ENCODE results near the gene RAB43. TPM values are rescaled to one million over a fixed set of nuclear protein-coding genes. Genes with fewer than 3 reads are reported as not detected.
"Not testable (repeated sequence)": the region's sequence is repeated elsewhere in the genome, so short reads cannot be mapped to it uniquely, and the experiment has no call there.

The RAB43 gene
- total RNA-seq, 2 experiments from 2014 or later: 45.7 to 49.7 TPM

- H3K27ac Mint-ChIP-seq: peak overlapping the region; percentile 98
- H3K4me3 Mint-ChIP-seq: peak overlapping the region; percentile 92
- peaks cover 38% of the 10 kb centered on the region for H3K36me3 Mint-ChIP-seq
- no peaks in the 10 kb centered on the region for H3K27me3 Mint-ChIP-seq
- CTCF ChIA-PET: interaction anchor here (1.4 to 8.4 kb wide), 8 partner anchors 42 to 440 kb away, joined by 3 to 63 read pairs (median 12); partner anchors contain the start of gene COPG1
- peak; percentile 97 for DNase-seq
- no peaks in the 10 kb centered on the region for H3K9me3 Mint-ChIP-seq
- POLR2A ChIA-PET: interaction anchor here (0.6 to 5.8 kb wide), 19 partner anchors 8 to 196 kb away, joined by 3 to 29 read pairs (median 5); partner anchors contain the start of genes CNBP and COPG1
- intact Hi-C loops (cut with micrococcal nuclease): loop anchor here (1.0 to 5.0 kb wide), 9 partner anchors 8 to 393 kb away; partner anchors contain the start of genes CNBP, HMCES, IFT122 and ISY1
- H3K4me1 Mint-ChIP-seq (ENCODE audit: low read depth): peaks cover 43% of the 10 kb centered on the region
Measured at GRCh38 chr3:129120254-129121004, 1.2 kb downstream of the RAB43 start.

- peak; percentile 56 for DNase-seq
- H3K36me3 Mint-ChIP-seq: peaks cover 42% of the 10 kb centered on the region
- CTCF ChIA-PET: interaction anchor here (1.0 to 8.4 kb wide), 6 partner anchors 43 to 149 kb away, joined by 3 to 63 read pairs (median 20); no protein-coding TSS in a partner anchor
- no peaks in the 10 kb centered on the region for H3K27me3 Mint-ChIP-seq
- H3K4me1 Mint-ChIP-seq (ENCODE audit: low read depth): peaks cover 50% of the 10 kb centered on the region
- H3K9me3 Mint-ChIP-seq: no peaks in the 10 kb centered on the region
- intact Hi-C loops (cut with micrococcal nuclease): loop anchor here (1.0 to 5.0 kb wide), 10 partner anchors 7 to 392 kb away; partner anchors contain the start of genes CNBP, HMCES, IFT122 and ISY1
- POLR2A ChIA-PET: interaction anchor here (0.6 to 5.8 kb wide), 11 partner anchors 11 to 197 kb away, joined by 3 to 29 read pairs (median 7); partner anchors contain the start of genes CNBP and COPG1
- peak overlapping the region; percentile 98 for H3K27ac Mint-ChIP-seq
- H3K4me3 Mint-ChIP-seq: peak overlapping the region; percentile 92
Measured at GRCh38 chr3:129119365-129120100, 2.1 kb downstream of the RAB43 start.

GRCh38 chr3:129118745-129119144 lies 2.9 kb downstream of the RAB43 start:
- peak overlapping the region; percentile 92 for H3K4me3 Mint-ChIP-seq
- H3K27me3 Mint-ChIP-seq: no peaks in the 10 kb centered on the region
- H3K36me3 Mint-ChIP-seq: peaks cover 46% of the 10 kb centered on the region
- no peaks in the 10 kb centered on the region for H3K9me3 Mint-ChIP-seq
- intact Hi-C loops (cut with micrococcal nuclease): loop anchor here (1.0 kb wide), 1 partner anchor 65 kb away; no protein-coding TSS in a partner anchor
- ChIA-PET CTCF (interaction anchor here (0.9 to 8.4 kb wide), 8 partner anchors 9 to 148 kb away, joined by 3 to 63 read pairs (median 12); no protein-coding TSS in a partner anchor), POLR2A (interaction anchor here (0.6 to 5.8 kb wide), 14 partner anchors 10 to 240 kb away, joined by 3 to 29 read pairs (median 6); partner anchors contain the start of genes ACAD9, CNBP and COPG1)
- DNase-seq: peak; percentile 63
- peaks cover 58% of the 10 kb centered on the region for H3K4me1 Mint-ChIP-seq (ENCODE audit: low read depth)
- H3K27ac Mint-ChIP-seq: peak overlapping the region; percentile 98

GRCh38 chr3:129117134-129117533 lies 4.5 kb downstream of the RAB43 start:
- Mint-ChIP-seq H3K4me3 (peak overlapping the region; percentile 41), H3K27ac (peak overlapping the region; percentile 98), H3K9me3 (no peaks in the 10 kb centered on the region), H3K36me3 (peaks cover 48% of the 10 kb centered on the region), H3K27me3 (no peaks in the 10 kb centered on the region), H3K4me1 (ENCODE audit: low read depth) (peaks cover 59% of the 10 kb centered on the region)
- intact Hi-C loops (cut with micrococcal nuclease): no loop called here
- ChIA-PET CTCF (interaction anchor here (3.3 to 8.4 kb wide), 3 partner anchors 65 to 146 kb away, joined by 22 to 63 read pairs (median 24); no protein-coding TSS in a partner anchor), POLR2A (interaction anchor here (1.2 to 4.9 kb wide), 2 partner anchors 45 to 198 kb away, joined by 4 to 28 read pairs; no protein-coding TSS in a partner anchor)
- DNase-seq: no peak

GRCh38 chr3:129116482-129116946 lies 5.1 kb downstream of the RAB43 start:
- peaks cover 46% of the 10 kb centered on the region for H3K36me3 Mint-ChIP-seq
- peak overlapping the region; percentile 69 for H3K4me3 Mint-ChIP-seq
- no peaks in the 10 kb centered on the region for H3K27me3 Mint-ChIP-seq
- POLR2A ChIA-PET: interaction anchor here (0.7 to 1.2 kb wide), 2 partner anchors 155 to 199 kb away, joined by 3 to 4 read pairs; no protein-coding TSS in a partner anchor
- DNase-seq: peak; percentile 33
- H3K27ac Mint-ChIP-seq: peak overlapping the region; percentile 98
- intact Hi-C loops (cut with micrococcal nuclease): no loop called here
- no peaks in the 10 kb centered on the region for H3K9me3 Mint-ChIP-seq
- CTCF ChIA-PET: interaction anchor here (8.4 kb wide), 1 partner anchor 64 kb away, joined by 63 read pairs; no protein-coding TSS in a partner anchor
- H3K4me1 Mint-ChIP-seq (ENCODE audit: low read depth): peaks cover 55% of the 10 kb centered on the region

GRCh38 chr3:129114455-129114854 lies 7.1 kb downstream of the RAB43 start:
- POLR2A ChIA-PET: interaction anchor here (0.6 kb wide), 1 partner anchor 20 kb away, joined by 4 read pairs; no protein-coding TSS in a partner anchor
- Mint-ChIP-seq H3K4me1 (ENCODE audit: low read depth) (peaks cover 67% of the 10 kb centered on the region), H3K27ac (peak overlapping the region; percentile 92), H3K36me3 (peaks cover 49% of the 10 kb centered on the region), H3K4me3 (no peak overlapping the region), H3K9me3 (no peaks in the 10 kb centered on the region), H3K27me3 (no peaks in the 10 kb centered on the region)
- intact Hi-C loops (cut with micrococcal nuclease): no loop called here
- DNase-seq: no peak
- CTCF ChIA-PET: interaction anchor here (0.6 to 1.2 kb wide), 2 partner anchors 144 kb away, joined by 3 to 5 read pairs; no protein-coding TSS in a partner anchor

GRCh38 chr3:129112308-129113052 lies 9.1 kb downstream of the RAB43 start:
- peaks cover 41% of the 10 kb centered on the region for H3K36me3 Mint-ChIP-seq
- H3K27ac Mint-ChIP-seq: peak overlapping the region; percentile 92
- H3K27me3 Mint-ChIP-seq: no peaks in the 10 kb centered on the region
- H3K4me3 Mint-ChIP-seq: peak overlapping the region; percentile 52
- ChIA-PET CTCF (interaction anchor here (0.6 to 1.1 kb wide), 2 partner anchors 83 to 133 kb away, joined by 3 read pairs; no protein-coding TSS in a partner anchor), POLR2A (interaction anchor here (0.6 to 1.0 kb wide), 2 partner anchors 8 to 194 kb away, joined by 4 to 5 read pairs; no protein-coding TSS in a partner anchor)
- DNase-seq: peak; percentile 74
- intact Hi-C loops (cut with micrococcal nuclease): loop anchor here (1.0 kb wide), 1 partner anchor 8 kb away; no protein-coding TSS in a partner anchor
- H3K4me1 Mint-ChIP-seq (ENCODE audit: low read depth): peaks cover 66% of the 10 kb centered on the region
- no peaks in the 10 kb centered on the region for H3K9me3 Mint-ChIP-seq

- Mint-ChIP-seq H3K4me1 (ENCODE audit: low read depth) (peaks cover 62% of the 10 kb centered on the region), H3K36me3 (peaks cover 35% of the 10 kb centered on the region), H3K27ac (peak overlapping the region; percentile 62)
- H3K4me3 Mint-ChIP-seq; intact Hi-C loops (cut with micrococcal nuclease); POLR2A ChIA-PET; DNase-seq; H3K27me3 Mint-ChIP-seq; CTCF ChIA-PET; H3K9me3 Mint-ChIP-seq: not testable (repeated sequence)
Measured at GRCh38 chr3:129111076-129111780, 10.4 kb downstream of the RAB43 start.

- Mint-ChIP-seq H3K27ac (peak overlapping the region; percentile 61), H3K36me3 (peaks cover 20% of the 10 kb centered on the region), H3K4me3 (no peak overlapping the region), H3K9me3 (no peaks in the 10 kb centered on the region), H3K4me1 (ENCODE audit: low read depth) (peaks cover 56% of the 10 kb centered on the region), H3K27me3 (no peaks in the 10 kb centered on the region)
- CTCF ChIA-PET: interaction anchor here (1.1 kb wide), 1 partner anchor 54 kb away, joined by 3 read pairs; no protein-coding TSS in a partner anchor
- POLR2A ChIA-PET: interaction anchor here (0.6 kb wide), 1 partner anchor 130 kb away, joined by 3 read pairs; no protein-coding TSS in a partner anchor
- DNase-seq: no peak
- intact Hi-C loops (cut with micrococcal nuclease): no loop called here
Measured at GRCh38 chr3:129107793-129108192, 13.8 kb downstream of the RAB43 start.

GRCh38 chr3:129106866-129107565 lies 14.6 kb downstream of the RAB43 start:
- ChIA-PET CTCF (interaction anchor here (1.1 to 1.6 kb wide), 3 partner anchors 53 to 137 kb away, joined by 3 to 5 read pairs (median 4); no protein-coding TSS in a partner anchor), POLR2A (no interaction called here)
- Mint-ChIP-seq H3K27ac (no peak overlapping the region), H3K4me1 (ENCODE audit: low read depth) (peaks cover 55% of the 10 kb centered on the region), H3K27me3 (no peaks in the 10 kb centered on the region), H3K36me3 (peaks cover 20% of the 10 kb centered on the region), H3K9me3 (no peaks in the 10 kb centered on the region), H3K4me3 (no peak overlapping the region)
- intact Hi-C loops (cut with micrococcal nuclease): no loop called here
- DNase-seq: no peak
